Suppressor macrophage treated with lipopolysaccharide for 1 hour (primary cell): Measurements from ENCODE around the gene SIT1.
A peak's percentile ranks its signal among the peaks of the same experiment; 100 is the strongest.
"Not testable (repeated sequence)": the region's sequence is repeated elsewhere in the genome, so short reads cannot be mapped to it uniquely, and the experiment has no call there.

Experiments
- DNase-seq, 3 donors: peaks; one replicate each; pipeline ENCODE4 v3.0.0-alpha.2; 2020 to 2022

The SIT1 gene

DNA sequence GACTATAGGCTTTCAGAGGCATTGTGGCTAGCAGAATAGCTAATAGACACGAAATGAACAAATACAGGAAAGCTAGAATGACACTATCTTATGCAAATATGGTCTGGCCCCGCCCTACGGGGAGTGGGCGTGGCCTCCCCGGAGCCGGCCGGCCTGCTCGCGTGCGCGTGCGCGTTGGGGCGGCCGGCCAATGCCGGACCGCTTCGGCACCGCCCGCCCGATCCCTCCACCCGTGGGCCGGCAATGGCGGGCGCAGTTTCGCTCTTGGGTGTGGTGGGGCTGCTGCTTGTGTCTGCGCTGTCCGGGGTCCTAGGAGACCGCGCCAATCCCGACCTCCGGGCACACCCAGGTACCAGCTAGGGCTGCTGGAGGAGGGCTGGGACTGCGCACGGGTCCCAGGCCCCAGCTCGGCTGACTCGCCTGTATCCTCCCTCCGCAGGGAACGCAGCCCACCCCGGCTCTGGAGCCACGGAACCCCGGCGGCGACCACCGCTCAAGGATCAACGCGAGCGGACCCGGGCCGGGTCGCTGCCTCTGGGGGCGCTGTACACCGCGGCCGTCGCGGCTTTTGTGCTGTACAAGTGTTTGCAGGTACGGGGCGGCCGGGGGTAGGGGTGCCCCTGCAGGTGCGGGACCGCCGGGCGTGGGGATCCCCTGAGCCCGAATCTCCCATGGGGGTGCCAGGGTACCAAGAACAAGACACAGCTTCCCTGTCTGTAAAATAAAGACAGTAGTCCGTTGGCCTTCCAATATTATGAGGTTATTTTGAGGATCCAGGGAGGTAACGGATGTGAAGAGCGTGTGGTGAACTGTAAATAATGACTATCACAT is 7.6 kb upstream of the SIT1 start, which contains the start of gene CCDC107:
CCDC107 (plus strand) TSS at position 156 of the 831 bp plus-strand sequence; CDS start at position 244, 88 bp downstream.
- DNase-seq = peak; percentile 94 to 98 (median 97)

DNA sequence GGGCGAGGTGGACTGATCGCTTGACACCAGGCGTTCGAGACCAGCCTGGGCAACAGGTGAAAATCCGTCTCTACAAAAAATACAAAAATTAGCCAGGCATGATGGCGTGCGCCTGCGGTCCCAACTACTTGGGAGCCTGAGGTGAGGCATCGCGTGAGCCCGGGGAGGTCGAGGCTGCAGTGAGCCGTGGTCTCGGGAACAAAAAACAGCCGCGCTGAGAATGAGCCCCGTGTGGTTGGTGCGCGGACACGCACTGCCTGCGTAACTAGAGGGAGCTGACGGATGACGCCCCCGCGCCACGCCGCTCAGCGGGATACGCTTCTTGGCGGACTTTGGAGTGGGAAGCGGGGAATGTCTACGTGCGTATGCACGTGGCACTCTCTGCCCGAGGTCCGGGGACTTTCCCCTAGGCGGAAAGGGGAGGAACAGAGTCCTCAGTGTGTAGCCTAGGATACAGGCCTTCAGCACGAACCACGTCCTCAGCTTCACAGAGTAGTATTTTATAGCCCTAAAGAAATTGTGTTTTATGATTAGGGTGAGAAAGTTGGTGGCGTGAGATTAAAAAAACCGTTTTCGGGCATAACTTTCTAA is 6.9 kb upstream of the SIT1 start, which contains the start of gene RMRP:
RMRP (minus strand) TSS at position 474 of the 591 bp plus-strand sequence.
- DNase-seq = peak; percentile 99 to 100 (median 99)

DNA sequence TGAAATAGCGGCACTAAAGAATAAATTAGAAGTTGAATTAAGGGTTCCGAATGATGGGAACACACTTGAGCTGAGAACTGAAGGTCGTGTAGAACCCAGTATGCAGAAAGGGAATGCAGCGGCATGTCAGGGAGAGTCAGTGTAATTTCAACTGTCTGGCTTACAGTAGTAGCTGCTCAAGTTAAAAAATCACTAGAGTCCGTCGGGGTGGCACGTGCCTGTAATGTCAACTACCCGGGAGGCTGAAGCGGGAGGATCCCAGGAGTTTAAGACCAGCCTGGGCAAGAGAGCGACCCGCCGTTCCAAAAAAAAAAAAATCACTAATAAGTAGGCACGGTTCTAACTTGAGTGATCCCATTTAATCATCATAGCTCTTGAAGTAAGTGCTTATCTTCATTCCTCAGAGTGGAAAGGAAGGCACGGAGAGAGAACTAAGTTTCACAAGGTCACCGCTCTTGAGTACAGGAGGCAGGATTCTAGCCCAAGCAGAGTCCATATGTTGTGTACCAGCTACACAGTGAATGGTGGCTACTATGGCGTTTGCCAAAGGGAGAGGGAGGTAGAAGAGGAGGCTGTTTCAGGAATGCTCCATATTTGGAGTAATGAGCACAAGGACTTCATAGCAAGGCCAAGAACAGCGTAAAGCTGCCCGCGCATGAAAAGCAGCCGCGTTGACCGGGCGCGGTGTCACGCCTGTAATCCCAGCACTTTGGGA is 6.3 kb upstream of the SIT1 start:
- DNase-seq = no peak

DNA sequence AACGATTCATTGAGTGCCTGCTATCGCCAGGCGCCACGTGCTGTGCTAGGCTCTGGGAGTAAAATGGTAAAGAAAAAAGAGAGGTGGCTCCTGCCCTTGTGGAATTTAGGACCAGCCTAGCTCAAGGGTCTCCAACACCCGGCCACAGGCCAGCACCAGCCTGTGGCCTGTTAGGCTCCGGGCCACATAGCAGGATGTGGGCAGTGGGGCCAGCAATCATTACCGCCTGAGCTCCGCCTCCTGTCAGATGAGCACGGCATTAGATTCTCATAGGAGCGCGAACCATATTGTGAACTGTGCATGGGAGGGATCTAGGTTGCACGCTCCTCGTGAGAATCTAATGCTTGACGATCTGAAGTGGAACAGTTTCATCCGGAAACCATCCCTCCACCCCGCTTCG is 5.6 kb upstream of the SIT1 start:
- DNase-seq = no peak

DNA sequence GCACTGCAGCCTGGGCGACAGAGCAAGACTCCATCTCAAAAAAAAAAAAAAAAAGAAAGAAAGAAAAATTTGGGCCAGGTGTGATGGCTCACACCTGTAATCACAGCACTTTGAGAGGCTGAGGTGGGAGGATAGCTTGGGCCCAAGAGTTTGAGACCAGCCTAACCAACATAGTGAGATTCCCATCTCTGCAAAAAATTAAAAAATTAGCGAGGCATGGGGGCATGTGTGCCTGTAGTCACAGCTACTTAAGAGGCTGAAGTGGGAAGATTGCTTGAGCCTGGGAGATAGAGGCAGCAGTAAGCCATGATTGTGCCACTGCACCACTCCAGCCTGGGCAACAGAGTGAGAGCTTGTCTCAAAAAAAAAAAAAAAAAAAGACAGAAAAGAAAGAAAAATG is 2.9 kb upstream of the SIT1 start:
- no peak for DNase-seq

DNA sequence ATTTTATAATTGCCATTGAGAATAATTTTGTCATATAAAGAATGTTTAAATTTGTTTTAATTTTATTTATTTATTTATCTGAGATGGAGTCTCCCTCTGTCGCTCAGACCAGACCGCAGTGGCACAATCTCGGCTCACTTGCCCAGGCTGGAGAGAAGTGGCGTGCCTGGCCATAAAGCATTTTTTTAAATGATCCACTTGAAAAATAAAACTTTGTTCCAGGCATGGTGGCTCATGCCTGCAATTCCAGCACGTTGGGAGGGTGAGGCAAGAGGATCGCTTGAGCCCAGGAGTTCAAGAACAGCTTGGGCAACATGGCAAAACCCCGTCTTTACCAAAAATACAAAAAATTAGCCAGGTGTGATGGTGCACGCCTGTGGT is 2.1 kb upstream of the SIT1 start:
- no peak for DNase-seq

DNA sequence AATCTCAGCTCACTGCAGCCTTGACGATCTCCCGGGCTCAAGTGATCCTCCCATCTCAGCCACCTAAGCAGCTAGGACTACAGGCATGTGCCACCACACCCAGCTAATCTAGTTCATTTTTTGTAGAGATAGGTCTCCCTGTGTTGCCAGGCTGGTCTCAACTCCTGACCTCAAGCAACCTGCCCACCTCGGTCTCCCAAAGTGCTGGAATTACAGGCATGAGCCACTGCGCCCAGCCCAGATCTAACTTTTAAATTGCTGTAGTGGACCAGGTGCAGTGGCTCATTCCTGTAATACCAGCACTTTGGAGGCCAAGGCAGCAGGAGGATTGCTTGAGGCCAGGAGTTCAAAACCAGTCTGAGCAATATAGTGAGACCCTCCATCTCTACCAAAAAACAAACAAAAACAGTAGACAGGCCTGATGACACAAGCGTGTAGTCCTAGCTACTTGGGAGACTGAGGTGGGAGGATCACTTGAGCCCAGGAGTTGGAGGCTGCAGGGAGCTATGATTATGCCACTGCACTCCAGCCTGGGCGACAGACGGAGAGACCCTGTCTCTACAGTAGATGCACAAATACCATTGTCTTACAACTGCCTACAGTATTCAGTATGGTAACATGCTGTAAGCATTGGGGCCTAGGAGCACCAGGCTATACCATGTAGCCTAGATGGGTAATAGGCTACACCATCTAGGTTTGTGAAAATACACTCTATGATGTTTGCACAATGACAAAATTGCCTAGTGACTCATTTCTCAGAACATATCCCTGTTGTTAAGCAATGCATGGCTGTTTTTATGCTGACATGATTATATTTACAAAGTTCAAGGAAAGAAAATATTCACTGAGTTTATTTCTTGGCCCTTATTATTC is 1.5 kb upstream of the SIT1 start:
- peak; percentile 69 to 91 (median 91) for DNase-seq

DNA sequence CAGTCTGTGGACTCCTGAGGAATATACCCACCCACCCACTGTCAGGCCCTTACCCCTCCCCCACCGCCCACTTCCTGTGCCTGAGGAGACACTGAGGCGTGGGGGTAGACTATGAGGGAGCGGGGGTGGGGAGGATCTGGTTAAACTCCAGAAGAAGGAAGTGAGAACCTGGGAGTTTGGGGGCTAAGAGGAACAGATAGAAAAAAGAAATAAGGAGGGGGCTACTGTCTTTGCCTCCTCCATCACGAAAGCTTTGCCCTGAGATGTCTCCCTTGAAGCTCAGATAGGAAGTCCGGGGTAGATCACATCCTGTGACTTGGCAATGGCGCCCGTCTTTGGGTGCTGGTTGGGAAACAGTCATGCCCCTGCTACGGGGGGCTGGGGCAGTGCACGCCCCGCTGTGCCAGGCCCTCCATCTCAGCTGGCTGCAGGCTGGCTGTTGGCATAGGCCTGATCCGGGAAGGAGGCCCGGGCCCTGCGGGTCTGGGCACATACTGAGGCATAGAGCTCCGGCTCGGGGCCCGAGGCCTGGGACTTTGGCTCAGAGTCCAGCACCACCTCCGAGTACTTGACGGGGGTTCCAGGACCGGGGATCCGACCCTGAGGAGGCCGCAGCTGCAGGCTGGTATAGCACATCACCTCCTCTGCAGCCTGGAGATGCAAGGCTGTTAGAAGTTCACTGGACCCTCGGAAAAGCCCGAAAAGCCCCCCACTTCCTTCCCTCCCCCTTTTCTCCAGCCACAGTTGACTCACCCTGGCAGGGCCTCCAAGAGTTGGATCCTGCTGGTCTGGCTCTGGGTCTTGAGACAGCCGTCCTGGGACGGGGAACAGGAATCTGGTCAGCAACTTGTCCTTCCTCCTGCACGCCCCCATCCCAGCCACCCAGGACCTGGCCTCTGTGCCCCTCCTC is 1.0 kb downstream of the SIT1 start:
- peak; percentile 61 to 78 (median 68) for DNase-seq

DNA sequence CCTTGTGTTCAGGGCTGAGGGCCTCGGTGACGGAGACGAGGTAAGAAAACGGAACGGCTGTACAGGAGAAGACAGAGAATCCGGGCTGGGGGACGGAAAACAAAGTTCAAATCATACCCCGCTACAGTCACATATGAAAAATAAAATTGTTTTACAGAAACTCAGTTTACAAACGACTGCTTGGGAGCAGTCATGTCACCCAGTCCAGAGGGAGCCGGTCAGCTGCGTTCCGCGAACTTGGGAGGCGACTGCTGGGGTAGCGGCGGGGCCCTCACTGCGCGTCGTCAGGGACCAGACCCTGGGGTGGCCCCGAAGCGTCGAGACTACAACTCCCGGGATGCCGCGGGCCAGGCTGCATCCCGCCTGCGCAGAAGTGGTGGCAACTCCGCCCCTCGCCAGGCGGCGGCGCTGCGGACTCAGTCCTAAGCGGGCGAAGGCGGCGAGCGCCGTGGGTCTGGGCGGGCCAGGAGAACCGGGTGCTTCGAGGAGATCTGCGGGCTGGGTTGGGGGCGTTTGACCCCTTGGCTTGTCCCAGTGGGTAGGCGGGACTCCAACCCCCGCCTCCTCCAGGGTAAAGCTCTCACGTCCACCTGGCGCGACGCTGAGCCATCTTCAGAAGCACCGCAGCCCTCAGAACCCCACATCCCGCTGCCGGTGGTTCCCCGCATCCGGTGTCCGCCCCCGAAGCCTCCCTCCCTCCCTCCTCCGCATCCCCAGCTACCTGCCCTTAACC is 4.0 kb downstream of the SIT1 start:
- peak; percentile 96 to 97 (median 97) for DNase-seq

DNA sequence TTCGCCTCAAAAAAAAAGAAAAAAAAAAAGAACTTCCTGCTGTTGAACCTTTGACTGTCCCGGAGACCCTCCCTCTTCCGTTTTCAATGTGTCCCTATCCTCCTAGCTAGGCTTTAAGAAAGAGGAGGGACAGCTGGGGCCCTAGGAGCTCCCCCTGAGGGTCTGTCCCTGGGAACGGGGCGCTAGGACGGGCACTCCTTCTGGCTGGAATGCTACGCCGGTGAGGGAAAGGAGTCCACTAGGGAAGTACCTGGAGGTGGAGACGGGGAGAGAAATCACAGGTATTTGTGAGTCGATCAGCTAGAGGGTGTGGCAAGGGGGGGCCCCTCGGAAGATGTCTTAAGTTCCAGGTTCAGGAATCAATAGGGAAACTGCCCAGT is 4.6 kb downstream of the SIT1 start:
- DNase-seq = no peak

DNA sequence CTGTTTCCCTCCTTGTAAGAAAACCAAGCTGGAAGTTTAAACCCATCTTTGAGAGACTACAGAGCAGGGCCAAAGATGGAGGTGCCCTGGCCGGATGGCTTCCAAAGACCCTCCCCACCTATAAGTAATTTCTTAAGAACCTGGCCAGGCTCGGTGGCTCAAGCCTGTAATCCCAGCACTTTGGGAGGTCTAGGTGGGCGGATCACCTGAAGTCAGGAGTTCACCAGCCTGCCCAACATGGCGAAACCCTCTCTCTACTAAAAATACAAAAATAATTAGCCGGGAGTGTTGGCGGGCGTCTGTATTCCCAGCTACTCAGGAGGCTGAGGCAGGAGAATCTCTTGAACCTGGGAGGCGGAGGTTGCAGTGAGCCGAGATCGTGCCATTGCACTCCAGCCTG is 5.0 kb downstream of the SIT1 start:
- DNase-seq = not testable (repeated sequence)

DNA sequence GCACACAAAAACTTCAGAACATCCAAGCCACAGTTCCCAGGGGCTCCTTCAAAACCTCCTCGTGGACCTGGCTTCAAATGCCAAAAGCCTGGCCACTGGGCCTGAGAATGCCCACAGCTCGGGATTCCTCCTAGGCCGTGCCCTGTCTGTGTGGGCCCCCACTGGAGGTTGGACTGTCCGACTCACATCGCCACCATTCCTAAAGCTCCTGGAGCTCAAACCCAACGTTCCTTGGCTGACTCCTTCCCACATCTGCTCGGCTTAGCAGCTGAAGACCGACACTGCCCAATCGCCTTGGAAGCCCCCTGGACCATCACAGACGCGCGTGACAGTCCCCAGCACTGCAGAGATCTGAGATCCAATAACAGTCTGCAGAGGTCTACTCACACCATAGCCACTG is 7.7 kb downstream of the SIT1 start:
- no peak for DNase-seq

DNA sequence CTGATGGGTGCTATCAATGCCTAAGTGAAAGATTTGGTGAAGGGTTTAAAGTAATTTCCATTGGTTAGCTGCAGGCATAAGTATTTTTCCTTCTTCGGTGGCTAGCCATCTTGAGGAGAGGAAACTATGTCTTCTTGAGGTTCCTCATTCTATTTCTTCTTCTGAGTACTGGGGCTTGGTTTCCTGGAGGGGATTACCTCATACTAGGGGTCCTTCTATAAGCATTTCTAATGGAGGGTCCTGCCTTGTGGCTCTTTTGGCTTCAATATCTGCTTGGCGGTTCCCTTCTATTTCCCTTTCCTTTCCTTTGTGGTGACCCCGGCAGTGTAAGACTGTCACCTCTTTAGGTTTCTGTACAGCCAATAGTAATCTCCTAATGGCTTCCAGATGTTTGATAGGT is 9.3 kb downstream of the SIT1 start:
- not testable (repeated sequence) for DNase-seq

DNA sequence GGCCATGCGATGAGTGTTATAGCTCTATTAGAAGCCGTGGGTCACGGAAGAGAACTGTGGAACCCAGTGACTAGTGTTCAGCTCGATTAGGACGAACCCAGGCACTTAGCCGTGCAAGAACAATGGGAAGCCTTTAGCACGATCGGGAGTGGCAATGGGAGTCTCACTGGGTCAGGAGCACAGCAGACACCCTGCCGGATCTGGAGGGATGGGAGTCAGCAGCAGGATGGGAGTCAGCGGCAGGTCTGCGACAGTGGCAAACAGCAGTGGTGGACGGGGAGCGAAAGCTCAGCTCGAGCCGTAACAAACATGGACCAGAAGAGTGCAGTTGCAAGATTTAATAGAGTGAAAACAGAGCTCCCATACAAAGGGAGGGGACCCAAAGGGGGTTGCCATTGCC is 10.3 kb downstream of the SIT1 start:
- DNase-seq = not testable (repeated sequence)

DNA sequence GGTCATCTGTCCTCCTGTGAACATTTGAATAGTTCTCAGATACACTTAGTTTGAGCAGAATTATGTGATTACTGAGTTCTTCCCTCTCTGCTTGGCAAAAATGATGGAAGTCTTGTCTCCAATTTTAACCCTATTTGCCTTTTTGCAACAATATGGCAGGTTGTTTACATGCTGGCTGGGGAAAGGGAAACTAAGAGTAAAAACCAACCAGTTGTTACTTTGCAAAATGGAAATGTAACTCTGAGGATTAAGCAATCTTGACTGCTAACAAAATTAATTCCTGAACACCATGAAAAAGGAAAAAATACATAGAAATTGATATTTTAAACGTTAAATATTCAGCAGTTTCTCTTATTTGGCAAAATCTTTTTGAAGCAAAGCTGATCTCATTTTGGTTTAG is 11.1 kb downstream of the SIT1 start:
- DNase-seq = peak in 2 of 3 donors; percentile 27 to 30

DNA sequence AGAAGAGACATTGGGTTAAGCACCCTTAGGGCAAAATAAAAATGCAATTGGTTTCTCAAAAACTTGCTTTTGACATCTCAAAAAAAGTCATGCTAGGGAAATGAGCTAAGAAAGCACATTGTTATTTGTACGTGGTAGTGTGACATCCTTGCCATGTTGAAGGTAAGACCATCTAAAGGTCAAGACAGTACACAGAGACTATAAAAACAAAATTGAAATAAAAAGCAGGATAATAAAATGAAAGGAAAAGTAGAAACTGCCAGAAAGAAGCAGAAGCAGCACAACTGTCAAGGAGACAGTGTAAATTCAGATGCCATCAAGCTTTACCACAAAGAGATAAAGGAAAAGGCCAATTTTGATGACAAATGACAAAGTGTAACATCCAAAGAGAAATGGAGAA is 11.5 kb downstream of the SIT1 start:
- DNase-seq = not testable (repeated sequence)

DNA sequence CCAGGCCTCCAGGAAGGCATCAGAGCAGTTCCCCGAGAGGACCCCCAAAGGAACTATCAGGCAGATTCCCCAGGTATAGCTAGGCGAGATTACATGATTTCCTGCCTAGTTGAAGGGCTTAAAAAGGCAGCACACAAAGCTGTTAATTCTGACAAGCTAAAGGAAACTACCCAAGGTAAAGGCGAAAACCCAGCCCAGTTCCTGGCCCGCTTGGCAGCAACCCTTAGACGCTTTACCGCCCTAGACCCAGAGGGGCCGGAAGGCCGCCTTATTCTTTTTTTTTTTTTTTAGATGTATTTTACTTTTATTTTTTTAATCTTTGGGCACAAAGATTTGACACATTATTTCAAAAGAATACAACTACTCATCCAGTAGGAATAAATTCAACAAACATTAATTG is 12.0 kb downstream of the SIT1 start:
- DNase-seq = not testable (repeated sequence)

DNA sequence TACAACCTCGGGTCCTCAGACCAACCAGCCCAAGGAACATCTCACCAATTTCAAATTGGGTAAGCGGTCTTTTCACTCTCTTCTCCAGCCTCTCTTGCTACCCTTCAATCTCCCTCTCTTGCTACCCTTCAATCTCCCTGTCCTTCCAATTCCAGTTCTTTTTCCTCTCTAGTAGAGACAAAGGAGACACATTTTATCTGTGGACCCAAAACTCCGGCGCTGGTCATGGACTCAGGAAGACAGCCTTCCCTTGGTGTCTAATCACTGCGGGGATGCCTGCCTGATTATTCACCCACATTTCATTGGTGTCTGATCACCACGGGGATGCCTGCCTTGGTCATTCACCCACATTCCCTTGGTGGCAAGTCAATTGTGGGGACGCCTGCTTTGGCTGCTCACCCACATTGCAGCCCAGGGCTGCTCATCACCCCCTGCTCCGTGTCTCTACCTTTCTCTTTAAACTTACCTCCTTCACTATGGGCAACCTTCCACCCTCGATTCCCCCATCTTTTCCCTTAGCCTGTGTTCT is 13.2 kb downstream of the SIT1 start:
- not testable (repeated sequence) for DNase-seq

DNA sequence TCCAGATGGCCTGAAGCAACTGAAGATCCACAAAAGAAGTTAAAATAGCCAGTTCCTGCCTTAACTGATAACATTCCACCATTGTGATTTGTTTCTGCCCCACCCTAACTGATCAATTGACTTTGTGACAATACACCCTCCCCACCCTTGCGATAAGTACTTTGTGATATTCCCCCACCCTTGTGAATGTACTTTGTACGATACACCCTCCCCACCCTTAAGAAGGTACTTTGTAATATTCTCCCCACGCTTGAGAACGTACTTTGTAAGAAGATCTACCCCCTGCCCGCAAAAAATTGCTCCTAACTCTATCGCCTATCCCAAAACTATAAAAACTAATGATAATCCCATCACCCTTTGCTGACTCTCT is 13.9 kb downstream of the SIT1 start:
- not testable (repeated sequence) for DNase-seq

DNA sequence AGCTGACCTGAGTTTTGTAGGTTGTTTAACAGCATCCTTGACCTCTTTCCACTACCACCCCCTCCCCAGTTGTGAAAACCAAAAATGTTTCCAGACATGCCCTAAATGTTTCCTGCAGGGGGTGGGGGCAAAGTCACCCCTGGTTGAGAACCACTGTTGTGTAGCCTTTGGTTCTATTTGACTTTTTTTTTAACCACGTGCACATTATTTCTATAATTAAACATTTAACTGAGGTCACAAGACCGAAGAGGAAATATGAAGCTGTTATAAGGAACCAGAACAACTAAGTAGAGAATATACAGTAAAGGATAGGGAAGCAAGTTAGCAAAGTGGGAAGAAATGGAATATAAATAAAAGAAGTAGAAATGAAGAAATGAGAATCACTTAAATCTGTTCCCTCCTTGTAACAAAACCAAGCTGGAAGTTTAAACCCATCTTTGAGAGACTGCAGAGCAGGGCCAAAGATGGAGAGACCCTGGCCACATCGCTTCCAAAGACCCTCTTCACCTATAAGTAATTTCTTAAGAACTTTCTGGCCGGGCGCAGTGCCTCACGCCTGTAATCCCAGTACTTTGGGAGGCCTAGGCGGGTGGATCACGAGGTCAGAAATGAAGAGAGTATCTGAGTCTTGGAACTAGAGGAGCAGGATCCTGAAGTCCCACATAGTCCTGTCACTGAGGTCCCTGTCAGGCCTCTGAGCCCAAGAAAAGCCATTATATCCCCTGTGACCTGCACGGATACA is 14.4 kb downstream of the SIT1 start:
- DNase-seq = peak in 2 of 3 donors; percentile 55 to 63
